Astrocyte of the spinal cord (primary cell): Measurements from ENCODE around the gene MSANTD1.
"Not testable (repeated sequence)": the region's sequence is repeated elsewhere in the genome, so short reads cannot be mapped to it uniquely, and the experiment has no call there.

ENCODE experiments used
- DNase-seq: peaks from one replicate; pipeline ENCODE4 v3.0.0; 2011; ENCODE audit warnings: low read depth, low spot score
- H3K4me3 ChIP-seq: 2 replicates; pipeline ENCODE4 v1.5.1; 2011; ENCODE audit warnings: low read depth, mild to moderate bottlenecking, low read length, moderate library complexity
- CTCF ChIP-seq: IDR thresholded peaks from 2 replicates; pipeline ENCODE4 v1.5.1; 2012; ENCODE audit warnings: low read depth, mild to moderate bottlenecking, low read length, inconsistent platforms
- in situ Hi-C: cut with HindIII; loops from 2 replicates; pipeline ENCODE4 v1.10.0; 2017; ENCODE audit warnings: low sequenced_read_pairs

MSANTD1 gene

GRCh38 chr4:3299122-3299975 is 50.4 kb downstream of the MSANTD1 start:
- DNase-seq: no peak
- no peak for TF ChIP-seq CTCF
- in situ Hi-C loops: no loop called here
- no peak overlapping the region for H3K4me3 ChIP-seq

GRCh38 chr4:3299976-3300671 is 51.2 kb downstream of the MSANTD1 start:
- no peak for DNase-seq
- no peak overlapping the region for H3K4me3 ChIP-seq
- in situ Hi-C loops: no loop called here
- TF ChIP-seq CTCF: no peak

GRCh38 chr4:3300882-3301281 is 51.9 kb downstream of the MSANTD1 start:
- in situ Hi-C loops: not testable (repeated sequence)

GRCh38 chr4:3301450-3302172 is 52.7 kb downstream of the MSANTD1 start:
- no peak overlapping the region for H3K4me3 ChIP-seq
- no peak for DNase-seq
- in situ Hi-C loops: no loop called here
- no peak for TF ChIP-seq CTCF

More at GRCh38 chr4:3300882-3301281, 51.9 kb downstream of the MSANTD1 start:
- DNase-seq, H3K4me3 ChIP-seq: not testable (repeated sequence)

GRCh38 chr4:3302173-3302785 is 53.3 kb downstream of the MSANTD1 start:
- DNase-seq: peak; percentile 24
- in situ Hi-C loops: no loop called here
- H3K4me3 ChIP-seq: no peak overlapping the region
- no peak for TF ChIP-seq CTCF

GRCh38 chr4:3302786-3303564 is 54.0 kb downstream of the MSANTD1 start:
- in situ Hi-C loops: no loop called here
- no peak for TF ChIP-seq CTCF
- H3K4me3 ChIP-seq: no peak overlapping the region
- DNase-seq: no peak
